HepG2 (cell line): ENCODE measurements around the gene CXCL8. TPM values are rescaled to one million over a fixed set of nuclear protein-coding genes. Genes with fewer than 3 reads are reported as not detected.

Experiments used
- ATAC-seq: fragments of 200-7000 bp; cut with Tn5 transposase; 3 replicates; pipeline ENCODE4 v1.9.1; 2020; ENCODE audit warnings: mild to moderate bottlenecking, moderate library complexity
- BruUV-seq: library from RNA; stranded (reverse); fragments of 400-500 nt; replicated peaks from 2 replicates; lab custom pipeline; 2021; lab: Mats Ljungman, UMichigan
- CTCF ChIA-PET: fragments of 300-600 bp; formaldehyde crosslinking; extraction: SDS; loops from one replicate; lab custom pipeline; 2021; ENCODE audit warnings: low total read pairs, inconsistent platforms, low intra/inter-chr PET ratio; lab: Yijun Ruan, JAX
- POLR2A ChIA-PET: fragments of 350-600 bp; sonication (Branson Sonifier 250); formaldehyde crosslinking; loops from one replicate; lab custom pipeline; 2020; ENCODE audit warnings: antibody characterized with exemption, inconsistent platforms; lab: Yijun Ruan, JAX
- DNase-seq: peaks from one replicate; pipeline ENCODE4 v3.0.0-alpha.2; 2015; ENCODE audit warnings: low spot score
- FAIRE-seq: peaks from 3 replicates; lab custom pipeline; 2011; peaks lifted over from hg19 to GRCh38; lab: Jason Lieb, UNC
- H2AFZ ChIP-seq: one replicate; pipeline ENCODE4 v1.6.1; 2011; ENCODE audit warnings: low read length, inconsistent platforms
- H3K27ac ChIP-seq: fragments of 300-600 bp; 3 replicates; pipeline ENCODE4 v1.8.0; 2011; ENCODE audit warnings: mixed run types, mild to moderate bottlenecking, mixed read lengths, low read length, inconsistent platforms; ENCODE audit not compliant: insufficient read depth; ENCODE audit errors: extremely low read length
- H3K27me3 ChIP-seq, 2 experiments: fragments of 200-600 bp in 1 of 2; 2 replicates in 1 of 2; 3 replicates in 1 of 2; pipeline versions ENCODE4 v1.6.0 to v1.8.0; 2011; ENCODE audit warnings: low read length in 2 of 2, mild to moderate bottlenecking in 2 of 2, moderate library complexity in 2 of 2, inconsistent platforms in 1 of 2; ENCODE audit not compliant: insufficient read depth in 2 of 2, control insufficient read depth in 1 of 2
- H3K36me3 ChIP-seq, 2 experiments: fragments of 200-600 bp in 1 of 2; replicated peaks in 1 of 2; 2 replicates in 1 of 2; 3 replicates in 1 of 2; pipeline versions ENCODE4 v1.5.1 to v1.8.0; 2011; ENCODE audit warnings: low read length in 2 of 2, inconsistent platforms in 1 of 2; ENCODE audit not compliant: insufficient read depth in 2 of 2, control insufficient read depth in 1 of 2
- H3K4me1 ChIP-seq: 2 replicates; pipeline ENCODE4 v1.5.1; 2012; ENCODE audit warnings: low read length, inconsistent platforms; ENCODE audit not compliant: insufficient read depth
- H3K4me2 ChIP-seq: 2 replicates; pipeline ENCODE4 v1.6.0; 2011; ENCODE audit warnings: low read depth, low read length, inconsistent platforms
- H3K4me3 ChIP-seq, 3 experiments: fragments of 200-600 bp in 1 of 3; sonication (generic), shearing (Covaris generic) in 1 of 3; replicated peaks in 1 of 3; 2 replicates each; pipeline ENCODE4 v1.5.1; 2011 to 2016; ENCODE audit warnings: low read length in 3 of 3, inconsistent platforms in 2 of 3, low read depth in 2 of 3, mild to moderate bottlenecking in 2 of 3, control low read depth in 1 of 3, mixed read lengths in 1 of 3; ENCODE audit not compliant: insufficient read depth in 1 of 3
- H3K79me2 ChIP-seq: one replicate; pipeline ENCODE4 v1.6.1; 2011; ENCODE audit warnings: low read length, inconsistent platforms; ENCODE audit not compliant: insufficient read depth
- H3K9ac ChIP-seq: 2 replicates; pipeline ENCODE4 v1.6.0; 2011; ENCODE audit warnings: mild to moderate bottlenecking, low read depth, low read length, inconsistent platforms; ENCODE audit not compliant: insufficient read depth
- H3K9me3 ChIP-seq: 2 replicates; pipeline ENCODE4 v1.5.1; 2012; ENCODE audit warnings: mild to moderate bottlenecking, low read length
- H4K20me1 ChIP-seq: 2 replicates; pipeline ENCODE4 v1.6.0; 2011; ENCODE audit warnings: inconsistent platforms, mild to moderate bottlenecking, low read length, moderate library complexity; ENCODE audit not compliant: insufficient read depth
- JDP2 ChIP-seq: sonication (generic); formaldehyde crosslinking; IDR thresholded peaks from 2 replicates; pipeline ENCODE4 v1.8.1; 2022; ENCODE audit warnings: missing genetic modification reagents, borderline replicate concordance
- MAF1 ChIP-seq: sonication (generic); formaldehyde crosslinking; IDR thresholded peaks from 2 replicates; pipeline ENCODE4 v1.5.0; 2020; ENCODE audit warnings: missing genetic modification reagents, borderline replicate concordance
- SALL1 ChIP-seq: sonication (generic); formaldehyde crosslinking; IDR thresholded peaks from 2 replicates; pipeline ENCODE4 v1.8.0; 2022; ENCODE audit warnings: mild to moderate bottlenecking, missing genetic modification reagents
- ZFYVE20 ChIP-seq: sonication (generic); formaldehyde crosslinking; IDR thresholded peaks from 2 replicates; pipeline ENCODE4 v1.8.0; 2023; ENCODE audit warnings: low read depth, mild to moderate bottlenecking, moderate library complexity, missing genetic modification reagents, borderline replicate concordance
- ZNF205 ChIP-seq: IDR thresholded peaks from 2 replicates; pipeline ENCODE4 v1.6.1; 2018; ENCODE audit warnings: missing biosample characterization, missing genetic modification reagents
- ZNF556 ChIP-seq: sonication (generic); formaldehyde crosslinking; IDR thresholded peaks from 2 replicates; pipeline ENCODE4 v1.4.0; 2020; ENCODE audit warnings: mild to moderate bottlenecking, missing genetic modification reagents, borderline replicate concordance
- ZNF737 ChIP-seq: sonication (generic); formaldehyde crosslinking; IDR thresholded peaks from 2 replicates; pipeline ENCODE4 v1.5.0; 2020; ENCODE audit warnings: missing genetic modification reagents, mild to moderate bottlenecking, borderline replicate concordance
- WGBS: methylation state at CpG from one replicate; pipeline ENCODE4 v1.1.6; 2017; ENCODE audit warnings: low lambda C conversion rate; 5-methylcytosine and 5-hydroxymethylcytosine counted together
- in situ Hi-C: cut with HindIII; loops from 2 replicates; pipeline ENCODE4 v1.10.0; 2017; ENCODE audit warnings: low pct_unique_long_range_greater_than_20kb; ENCODE audit not compliant: extremely low pct_ligation_motif_present
- intact Hi-C: fragments of 100-400 bp; cut with micrococcal nuclease; formaldehyde crosslinking; loops from one replicate; pipeline ENCODE4 v1.10.0; 2022; ENCODE audit not compliant: unreplicated experiment
- polyA plus RNA-seq, 8 experiments: library from polyadenylated mRNA; depleted of rRNA in 3 of 8; stranded (reverse) in 7 of 8; unstranded in 1 of 8; fragments of >200 nt; fragmentation: Illumina TruSeq in 4 of 8; extraction: Trizol in 4 of 8; gene quantifications; 2 replicates each; pipeline versions ENCODE4 v1.2.1 to v1.2.3, GENCODE V29; 2011 to 2016; ENCODE audit warnings: low read depth in 4 of 8, missing spikeins in 1 of 8, mixed read lengths in 1 of 8; ENCODE audit not compliant: insufficient read depth in 1 of 8
- total RNA-seq, 5 experiments: library from RNA; depleted of rRNA; stranded (reverse); fragments of >200 nt; fragmentation: Illumina TruSeq; extraction: Trizol; gene quantifications; 2 replicates each; pipeline ENCODE4 v1.2.3, GENCODE V29; 2016; ENCODE audit warnings: low read depth in 1 of 5
- TF ChIP-seq, protein P1 (sequence below): sonication (generic); formaldehyde crosslinking; IDR thresholded peaks from 2 replicates; pipeline ENCODE4 v1.4.0; 2020; ENCODE audit warnings: missing genetic modification reagents
- TF ChIP-seq, protein P2 (sequence below): IDR thresholded peaks from 2 replicates; pipeline ENCODE4 v1.6.1; 2016; ENCODE audit warnings: low read depth
- TF ChIP-seq, protein P3 (sequence below): sonication (generic); formaldehyde crosslinking; IDR thresholded peaks from 2 replicates; pipeline ENCODE4 v1.9.0; 2022; ENCODE audit warnings: missing genetic modification reagents, mild to moderate bottlenecking, borderline replicate concordance
- TF ChIP-seq, protein P4 (sequence below): sonication (generic); formaldehyde crosslinking; IDR thresholded peaks from 2 replicates; pipeline ENCODE4 v1.4.0; 2020; ENCODE audit warnings: missing genetic modification reagents

The CXCL8 gene
- total and polyA plus RNA-seq, 2 of the 13 experiments (the other 11 are each of a cell fraction or from before 2014, with no cell fraction given) = 1.8 to 7.8 TPM

DNA sequence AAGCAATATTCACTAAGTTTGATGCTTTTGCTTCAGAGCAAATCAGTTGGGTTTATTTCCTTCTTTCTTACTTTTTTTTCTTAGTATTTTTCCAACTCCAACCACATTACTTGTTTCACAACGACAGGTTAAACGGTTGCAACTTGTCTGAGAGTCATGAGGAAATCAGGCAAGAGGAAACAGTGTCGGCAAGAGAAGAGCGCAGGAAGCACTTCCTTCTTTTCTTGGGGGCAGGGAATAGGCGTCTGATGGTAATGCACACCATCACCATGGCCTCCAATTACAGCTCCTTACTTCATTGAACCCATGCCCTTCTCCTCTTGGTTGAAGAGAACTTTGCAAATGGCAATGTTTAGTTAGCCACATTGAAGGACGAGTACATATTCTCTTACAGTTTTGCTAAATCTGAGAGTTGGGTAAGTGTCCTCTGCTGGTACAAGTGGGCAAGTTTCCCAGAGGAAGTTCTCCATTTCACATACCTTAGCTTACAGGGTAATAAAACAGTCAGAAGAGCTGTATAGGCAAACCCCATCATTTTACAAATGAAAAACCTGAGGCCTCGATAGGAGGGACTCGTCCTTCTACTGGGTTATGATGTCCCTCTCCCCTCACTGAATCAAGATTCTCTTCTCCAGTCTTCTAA lies 8.3 kb upstream of the CXCL8 start:
- intact Hi-C loops (no loop called here), in situ Hi-C loops (no loop called here)
- H3K9me3 ChIP-seq = no peaks in the 10 kb centered on the region
- H3K27ac ChIP-seq = no peak overlapping the region
- H3K4me3 ChIP-seq = no peak overlapping the region
- FAIRE-seq (no peak), DNase-seq (no peak), ATAC-seq (no peak)
- WGBS = 14% methylated on average over 8 of the region's 8 CpGs
- H2AFZ ChIP-seq = no peak overlapping the region
- CTCF ChIA-PET = no interaction called here
- H4K20me1 ChIP-seq = no peaks in the 10 kb centered on the region
- BruUV-seq = no TSS peak
- peaks cover 0 to 3% of the 10 kb centered on the region in 2 experiments; a peak in 2 of 5 replicates for H3K27me3 ChIP-seq
- H3K4me2 ChIP-seq = no peak overlapping the region
- POLR2A ChIA-PET = no interaction called here
- H3K4me1 ChIP-seq = no peaks in the 10 kb centered on the region
- no peak for TF ChIP-seq ZNF737 (CRISPR knock-in tag)
- no peak for TF ChIP-seq SALL1 (CRISPR knock-in tag)
- no peak for TF ChIP-seq MAF1 (CRISPR knock-in tag)
- TF ChIP-seq, protein P1, sequence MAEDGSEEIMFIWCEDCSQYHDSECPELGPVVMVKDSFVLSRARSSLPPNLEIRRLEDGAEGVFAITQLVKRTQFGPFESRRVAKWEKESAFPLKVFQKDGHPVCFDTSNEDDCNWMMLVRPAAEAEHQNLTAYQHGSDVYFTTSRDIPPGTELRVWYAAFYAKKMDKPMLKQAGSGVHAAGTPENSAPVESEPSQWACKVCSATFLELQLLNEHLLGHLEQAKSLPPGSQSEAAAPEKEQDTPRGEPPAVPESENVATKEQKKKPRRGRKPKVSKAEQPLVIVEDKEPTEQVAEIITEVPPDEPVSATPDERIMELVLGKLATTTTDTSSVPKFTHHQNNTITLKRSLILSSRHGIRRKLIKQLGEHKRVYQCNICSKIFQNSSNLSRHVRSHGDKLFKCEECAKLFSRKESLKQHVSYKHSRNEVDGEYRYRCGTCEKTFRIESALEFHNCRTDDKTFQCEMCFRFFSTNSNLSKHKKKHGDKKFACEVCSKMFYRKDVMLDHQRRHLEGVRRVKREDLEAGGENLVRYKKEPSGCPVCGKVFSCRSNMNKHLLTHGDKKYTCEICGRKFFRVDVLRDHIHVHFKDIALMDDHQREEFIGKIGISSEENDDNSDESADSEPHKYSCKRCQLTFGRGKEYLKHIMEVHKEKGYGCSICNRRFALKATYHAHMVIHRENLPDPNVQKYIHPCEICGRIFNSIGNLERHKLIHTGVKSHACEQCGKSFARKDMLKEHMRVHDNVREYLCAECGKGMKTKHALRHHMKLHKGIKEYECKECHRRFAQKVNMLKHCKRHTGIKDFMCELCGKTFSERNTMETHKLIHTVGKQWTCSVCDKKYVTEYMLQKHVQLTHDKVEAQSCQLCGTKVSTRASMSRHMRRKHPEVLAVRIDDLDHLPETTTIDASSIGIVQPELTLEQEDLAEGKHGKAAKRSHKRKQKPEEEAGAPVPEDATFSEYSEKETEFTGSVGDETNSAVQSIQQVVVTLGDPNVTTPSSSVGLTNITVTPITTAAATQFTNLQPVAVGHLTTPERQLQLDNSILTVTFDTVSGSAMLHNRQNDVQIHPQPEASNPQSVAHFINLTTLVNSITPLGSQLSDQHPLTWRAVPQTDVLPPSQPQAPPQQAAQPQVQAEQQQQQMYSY (CRISPR knock-in tag) = no peak
- TF ChIP-seq JDP2 (CRISPR knock-in tag) = no peak
- no peak for TF ChIP-seq ZFYVE20
- TF ChIP-seq, protein P2, sequence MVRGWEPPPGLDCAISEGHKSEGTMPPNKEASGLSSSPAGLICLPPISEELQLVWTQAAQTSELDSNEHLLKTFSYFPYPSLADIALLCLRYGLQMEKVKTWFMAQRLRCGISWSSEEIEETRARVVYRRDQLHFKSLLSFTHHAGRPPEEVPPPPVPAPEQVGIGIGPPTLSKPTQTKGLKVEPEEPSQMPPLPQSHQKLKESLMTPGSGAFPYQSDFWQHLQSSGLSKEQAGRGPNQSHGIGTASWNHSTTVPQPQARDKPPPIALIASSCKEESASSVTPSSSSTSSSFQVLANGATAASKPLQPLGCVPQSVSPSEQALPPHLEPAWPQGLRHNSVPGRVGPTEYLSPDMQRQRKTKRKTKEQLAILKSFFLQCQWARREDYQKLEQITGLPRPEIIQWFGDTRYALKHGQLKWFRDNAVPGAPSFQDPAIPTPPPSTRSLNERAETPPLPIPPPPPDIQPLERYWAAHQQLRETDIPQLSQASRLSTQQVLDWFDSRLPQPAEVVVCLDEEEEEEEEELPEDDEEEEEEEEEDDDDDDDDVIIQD (CRISPR knock-in tag) = no peak
- TF ChIP-seq, protein P3, sequence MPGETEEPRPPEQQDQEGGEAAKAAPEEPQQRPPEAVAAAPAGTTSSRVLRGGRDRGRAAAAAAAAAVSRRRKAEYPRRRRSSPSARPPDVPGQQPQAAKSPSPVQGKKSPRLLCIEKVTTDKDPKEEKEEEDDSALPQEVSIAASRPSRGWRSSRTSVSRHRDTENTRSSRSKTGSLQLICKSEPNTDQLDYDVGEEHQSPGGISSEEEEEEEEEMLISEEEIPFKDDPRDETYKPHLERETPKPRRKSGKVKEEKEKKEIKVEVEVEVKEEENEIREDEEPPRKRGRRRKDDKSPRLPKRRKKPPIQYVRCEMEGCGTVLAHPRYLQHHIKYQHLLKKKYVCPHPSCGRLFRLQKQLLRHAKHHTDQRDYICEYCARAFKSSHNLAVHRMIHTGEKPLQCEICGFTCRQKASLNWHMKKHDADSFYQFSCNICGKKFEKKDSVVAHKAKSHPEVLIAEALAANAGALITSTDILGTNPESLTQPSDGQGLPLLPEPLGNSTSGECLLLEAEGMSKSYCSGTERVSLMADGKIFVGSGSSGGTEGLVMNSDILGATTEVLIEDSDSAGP (CRISPR knock-in tag) = no peak
- TF ChIP-seq, protein P4, sequence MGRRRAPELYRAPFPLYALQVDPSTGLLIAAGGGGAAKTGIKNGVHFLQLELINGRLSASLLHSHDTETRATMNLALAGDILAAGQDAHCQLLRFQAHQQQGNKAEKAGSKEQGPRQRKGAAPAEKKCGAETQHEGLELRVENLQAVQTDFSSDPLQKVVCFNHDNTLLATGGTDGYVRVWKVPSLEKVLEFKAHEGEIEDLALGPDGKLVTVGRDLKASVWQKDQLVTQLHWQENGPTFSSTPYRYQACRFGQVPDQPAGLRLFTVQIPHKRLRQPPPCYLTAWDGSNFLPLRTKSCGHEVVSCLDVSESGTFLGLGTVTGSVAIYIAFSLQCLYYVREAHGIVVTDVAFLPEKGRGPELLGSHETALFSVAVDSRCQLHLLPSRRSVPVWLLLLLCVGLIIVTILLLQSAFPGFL = no peak
- TF ChIP-seq ZNF556 (CRISPR knock-in tag) = no peak
- TF ChIP-seq ZNF205 (CRISPR knock-in tag) = no peak
- H3K9ac ChIP-seq = no peak overlapping the region
- no peaks in the 10 kb centered on the region for H3K36me3 ChIP-seq
- no peaks in the 10 kb centered on the region for H3K79me2 ChIP-seq
